Measurements from ENCODE around the gene ZNF524.
A peak's percentile ranks its signal among the peaks of the same experiment; 100 is the strongest.

ZNF524 gene

GRCh38 chr19:55618426-55618825, 18.3 kb downstream of the ZNF524 start:
- DNase-seq (ENCODE audit: insufficient read length, low spot score) (no peak), FAIRE-seq (no peak)

DNA sequence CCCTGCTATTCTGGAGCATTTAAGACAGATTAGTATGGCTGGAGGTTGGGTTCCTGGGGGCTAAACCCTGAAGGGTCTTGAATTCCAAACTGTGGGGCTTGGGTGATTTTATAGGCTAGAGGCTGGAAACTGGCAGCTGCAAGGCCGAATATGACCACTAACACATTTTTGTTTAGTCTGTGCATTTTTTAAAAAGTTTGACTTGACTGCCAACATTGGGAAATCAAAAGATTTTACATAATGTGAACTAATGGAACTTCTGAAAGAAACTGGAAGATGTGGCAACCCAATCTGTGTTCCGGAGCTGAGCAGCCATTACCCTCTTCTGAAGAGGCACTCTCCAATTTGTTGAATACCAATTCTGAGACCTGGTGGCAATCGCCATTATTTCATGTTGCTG, 19.2 kb downstream of the ZNF524 start:
- no peak for FAIRE-seq
- no peak for DNase-seq (ENCODE audit: insufficient read length, low spot score)

GRCh38 chr19:55620410-55621204, 20.5 kb downstream of the ZNF524 start:
- FAIRE-seq (no peak), DNase-seq (ENCODE audit: insufficient read length, low spot score) (no peak)

GRCh38 chr19:55621205-55621672, 21.2 kb downstream of the ZNF524 start:
- FAIRE-seq (no peak), DNase-seq (ENCODE audit: insufficient read length, low spot score) (no peak)

- FAIRE-seq: no peak
- DNase-seq (ENCODE audit: insufficient read length, low spot score): no peak
Observed at GRCh38 chr19:55621673-55622231, 21.7 kb downstream of the ZNF524 start.

DNA sequence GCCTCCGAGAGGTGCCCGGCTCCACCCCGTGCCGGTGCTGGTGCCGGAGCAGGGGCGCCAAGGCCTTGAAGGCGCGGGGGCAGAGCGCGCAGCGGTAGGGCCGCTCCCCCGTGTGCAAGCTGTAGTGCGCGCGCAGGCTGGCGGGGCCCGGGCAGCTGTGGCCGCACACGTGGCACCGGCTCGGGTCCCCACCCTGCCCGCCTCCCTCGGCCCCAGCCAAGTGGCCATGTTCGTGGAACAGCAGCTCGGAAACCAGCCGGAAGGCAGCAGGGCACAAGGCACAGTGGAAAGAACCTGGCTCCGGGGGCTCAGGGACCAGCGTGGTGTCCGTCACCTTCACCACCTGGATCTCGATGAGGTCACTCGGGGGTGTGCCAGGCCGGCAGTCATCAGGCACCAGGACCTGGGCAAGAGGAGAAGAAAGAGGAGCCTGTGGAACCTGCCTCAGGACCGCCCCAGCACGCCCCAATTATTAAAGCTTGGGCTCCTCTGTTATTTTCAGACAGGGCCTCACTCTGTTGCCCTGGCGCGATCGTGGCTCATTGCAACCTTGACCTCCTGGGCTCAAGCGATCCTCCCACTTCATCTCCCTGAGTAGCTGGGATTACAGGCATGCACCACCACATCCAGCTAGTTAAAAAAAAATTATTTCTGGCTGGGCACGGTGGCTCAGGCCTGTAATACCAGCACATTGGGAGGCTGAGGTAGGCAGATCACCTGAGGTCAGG, 22.3 kb downstream of the ZNF524 start:
- DNase-seq (ENCODE audit: insufficient read length, low spot score) (no peak), FAIRE-seq (no peak)

- FAIRE-seq (no peak), DNase-seq (ENCODE audit: insufficient read length, low spot score) (no peak)
Observed at GRCh38 chr19:55623130-55623529, 23.0 kb downstream of the ZNF524 start.

- DNase-seq (ENCODE audit: insufficient read length, low spot score) (no peak), FAIRE-seq (no peak)
Observed at GRCh38 chr19:55623561-55623960, 23.5 kb downstream of the ZNF524 start.

- FAIRE-seq: peak; percentile 98
- peak; percentile 93 for DNase-seq (ENCODE audit: insufficient read length, low spot score)
Observed at GRCh38 chr19:55624109-55625003, 24.3 kb downstream of the ZNF524 start, which contains the start of gene ZNF784. Gene ZNF784, minus strand, starts transcription at chr19:55624566. Its CDS starts 5 bp downstream, at chr19:55624561.

DNA sequence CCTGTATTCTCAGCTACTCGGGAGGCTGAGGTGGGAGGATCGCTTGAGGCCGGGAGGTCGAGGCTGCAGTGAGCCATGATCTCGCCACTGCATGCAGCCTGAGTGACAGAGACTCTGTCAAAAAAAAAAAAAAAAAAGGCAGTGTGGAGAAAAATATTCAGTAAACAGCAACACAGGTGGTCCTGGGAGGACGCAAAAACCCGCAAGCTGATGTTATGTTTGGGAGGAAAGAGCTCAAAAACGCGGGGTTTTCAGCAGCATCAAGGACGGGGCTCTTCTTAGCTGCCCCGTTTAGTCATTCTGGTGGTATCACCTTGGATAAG, 24.9 kb downstream of the ZNF524 start:
- FAIRE-seq (no peak), DNase-seq (ENCODE audit: insufficient read length, low spot score) (no peak)

GRCh38 chr19:55626350-55626749, 26.3 kb downstream of the ZNF524 start:
- DNase-seq (ENCODE audit: insufficient read length, low spot score): no peak
- no peak for FAIRE-seq

- DNase-seq (ENCODE audit: insufficient read length, low spot score): no peak
- peak; percentile 84 for FAIRE-seq
Observed at GRCh38 chr19:55632463-55632834, 32.4 kb downstream of the ZNF524 start.

DNA sequence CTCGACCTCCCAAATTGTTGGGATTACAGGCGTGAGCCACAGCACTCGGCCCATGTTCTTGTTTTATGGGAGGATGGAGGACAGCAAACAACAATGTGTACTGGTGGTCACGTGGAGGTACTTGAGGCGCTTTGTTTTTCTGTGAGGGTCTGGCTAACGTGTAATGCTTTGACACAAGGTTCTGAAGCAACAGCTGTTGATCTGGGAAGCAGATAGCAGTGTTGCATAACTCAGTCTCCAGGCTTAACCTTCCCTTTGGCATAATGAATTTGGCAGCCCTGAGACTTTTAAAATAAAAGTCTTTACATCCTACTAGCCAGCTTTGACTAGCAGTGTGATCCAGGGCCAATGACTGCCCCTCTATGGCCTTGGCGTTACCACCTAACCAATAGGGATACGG, 33.8 kb downstream of the ZNF524 start:
- no peak for FAIRE-seq

GRCh38 chr19:55635334-55635717, 35.2 kb downstream of the ZNF524 start:
- no peak for FAIRE-seq
- DNase-seq (ENCODE audit: insufficient read length, low spot score): no peak

More for the DNA sequence above, 33.8 kb downstream of the ZNF524 start:
- DNase-seq (ENCODE audit: insufficient read length, low spot score): no peak

DNA sequence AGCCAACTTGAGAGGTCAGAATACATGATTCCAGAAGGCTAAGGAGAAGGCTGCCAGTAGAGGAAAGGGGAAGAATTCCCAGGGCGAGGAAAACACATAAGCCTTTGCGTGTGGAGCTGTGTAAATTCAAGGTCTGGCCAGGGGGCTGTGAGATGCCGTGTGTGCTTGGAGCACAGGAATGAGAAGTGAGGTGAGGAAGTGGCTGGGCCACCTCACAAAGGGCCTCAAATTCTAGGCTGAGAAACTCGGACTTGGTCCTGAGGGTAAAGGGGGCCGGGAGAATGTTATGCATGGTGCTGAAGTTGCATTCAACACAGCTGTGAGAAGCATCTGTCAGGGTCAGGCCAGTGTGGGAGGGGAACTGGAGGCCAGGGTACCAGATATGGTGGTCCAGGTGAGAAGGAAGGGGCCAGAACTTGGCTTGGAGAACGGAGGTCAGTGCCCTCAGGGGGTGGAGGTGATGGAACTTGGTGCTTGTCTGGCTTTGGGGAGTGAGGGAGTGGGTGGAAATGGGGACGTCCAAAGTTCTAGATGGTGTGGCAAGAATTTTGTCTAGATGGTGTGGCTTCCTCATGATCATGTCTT, 35.9 kb downstream of the ZNF524 start:
- DNase-seq (ENCODE audit: insufficient read length, low spot score) (no peak), FAIRE-seq (no peak)

DNA sequence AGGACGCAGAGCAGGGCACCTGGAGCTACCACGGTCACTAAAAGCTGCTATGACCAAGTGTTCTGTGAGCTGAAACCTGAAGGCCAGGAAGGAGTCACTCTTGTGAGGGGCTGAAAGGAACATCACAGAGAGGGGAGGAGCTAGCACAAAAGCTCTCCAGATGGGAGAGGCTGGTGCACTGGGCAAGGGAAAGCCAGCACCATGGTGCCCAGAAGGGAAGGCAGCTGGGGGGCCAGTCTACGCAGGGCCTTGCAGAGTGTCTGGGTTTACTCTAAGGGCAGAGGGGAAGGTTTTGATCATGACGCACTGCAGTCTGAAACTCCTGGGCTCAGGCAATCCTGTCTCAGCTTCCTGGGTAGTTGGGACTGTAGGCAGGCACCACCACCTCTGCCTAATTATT, 36.6 kb downstream of the ZNF524 start:
- FAIRE-seq: no peak
- no peak for DNase-seq (ENCODE audit: insufficient read length, low spot score)

DNA sequence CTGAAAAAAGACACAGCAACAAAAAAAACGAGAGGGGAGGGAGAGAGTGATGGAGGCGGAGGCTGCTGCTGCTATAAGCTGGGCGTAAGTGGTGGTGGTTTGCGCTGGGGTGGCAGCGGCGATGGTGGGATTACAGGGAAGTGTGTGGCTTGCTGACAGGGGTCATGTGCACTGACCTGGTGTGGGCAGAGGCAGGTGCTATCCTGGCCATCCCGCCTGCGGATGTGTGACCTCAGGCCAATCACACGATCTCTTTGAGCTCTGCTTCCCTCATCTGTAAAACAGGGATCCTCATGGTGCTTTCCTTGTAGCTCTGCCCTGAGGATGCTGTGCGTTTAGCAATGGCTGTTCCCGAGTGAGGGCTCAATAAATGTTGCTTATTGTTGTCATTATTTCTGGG, 37.4 kb downstream of the ZNF524 start:
- FAIRE-seq (no peak), DNase-seq (ENCODE audit: insufficient read length, low spot score) (no peak)

DNA sequence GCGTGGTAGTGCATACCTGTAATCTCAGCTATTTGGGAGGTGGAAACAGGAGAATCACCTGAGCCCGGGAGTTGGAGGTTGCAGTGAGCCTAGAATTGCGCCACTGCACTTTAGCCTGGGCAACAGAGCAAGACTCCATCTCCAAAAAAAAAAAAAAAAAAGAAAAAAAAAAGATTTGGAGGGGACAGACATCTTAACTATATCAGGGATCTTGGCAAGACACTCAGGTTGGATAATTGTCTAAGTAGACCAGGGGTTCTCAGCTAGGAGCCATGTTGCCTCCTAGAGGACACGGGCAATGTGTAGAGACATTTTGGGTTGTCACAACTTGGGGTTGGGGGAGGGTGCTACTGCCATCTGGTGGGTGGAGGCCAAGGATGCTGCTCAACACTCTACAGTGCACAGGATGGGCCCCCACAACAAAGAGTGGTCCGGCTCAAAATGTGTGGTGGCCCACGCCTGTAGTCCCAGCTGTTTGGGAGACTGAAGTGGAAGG, 38.8 kb downstream of the ZNF524 start:
- DNase-seq (ENCODE audit: insufficient read length, low spot score) (no peak), FAIRE-seq (peak; percentile 74)

DNA sequence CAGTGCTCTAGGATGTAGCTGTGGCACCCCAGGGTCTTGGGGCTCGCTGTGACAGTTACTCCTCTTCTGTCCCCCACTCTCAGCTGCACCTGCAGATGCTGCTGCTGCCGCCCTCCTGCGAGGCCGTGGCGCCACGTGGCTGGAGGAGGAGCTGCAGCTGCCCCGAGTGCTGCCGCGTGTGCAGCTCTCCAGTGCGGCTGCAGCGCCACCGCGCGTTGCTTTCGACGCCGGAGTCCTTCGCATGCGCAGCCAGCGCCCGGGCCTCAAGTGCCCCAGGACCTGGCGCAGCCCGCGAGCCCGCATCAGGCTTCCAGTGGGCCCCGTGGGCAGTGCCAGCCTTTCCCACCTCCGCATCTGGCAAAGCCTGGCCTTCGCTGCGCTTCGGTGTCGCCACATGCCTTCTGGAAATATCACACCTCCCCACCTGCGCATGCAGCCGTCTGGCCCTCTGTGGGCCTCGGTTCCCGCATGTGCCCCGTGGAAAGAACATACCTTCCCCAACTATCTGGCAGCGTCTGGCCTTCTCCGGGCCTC, 40.0 kb downstream of the ZNF524 start:
- FAIRE-seq: peak; percentile 28
- no peak for DNase-seq (ENCODE audit: insufficient read length, low spot score)
